ENCODE measurements around the gene MATN1.

The MATN1 gene

DNA sequence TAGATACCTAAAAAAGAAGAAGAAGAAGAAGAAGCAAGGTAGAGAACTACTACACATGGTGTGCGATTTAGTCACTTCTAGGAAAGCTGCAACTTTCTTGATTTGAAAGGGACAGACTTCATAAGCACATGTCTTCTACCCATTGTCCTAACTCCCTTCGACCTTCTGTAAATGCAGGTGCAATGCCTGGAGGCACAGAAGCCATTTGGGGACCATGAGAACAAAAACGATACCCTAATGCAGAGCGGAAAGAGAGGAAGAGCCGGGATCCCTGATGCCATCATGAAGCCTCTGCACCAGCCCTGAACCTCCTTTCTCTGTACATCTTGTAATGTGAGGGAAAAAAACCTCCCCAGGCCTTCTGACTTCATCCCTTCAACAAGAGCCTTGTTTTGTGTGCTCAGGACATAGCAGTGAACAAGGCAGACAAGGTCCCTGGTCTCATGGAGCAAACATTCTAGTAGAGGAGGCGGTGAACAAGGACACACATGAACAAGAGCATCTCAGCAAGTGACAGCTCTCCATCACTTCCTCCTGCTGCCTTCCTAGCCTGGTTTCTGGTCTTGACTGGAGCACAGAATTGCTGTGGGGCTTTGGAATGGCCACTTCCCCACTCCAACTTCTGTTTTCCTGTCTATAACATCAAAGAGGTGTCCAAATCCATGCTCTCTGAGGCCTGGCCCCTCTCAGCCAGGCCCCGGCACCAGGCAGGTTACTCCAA is 39.7 kb upstream of the MATN1 start:
- Histone ChIP-seq H3K9ac (ENCODE audit: low read depth, low read length) (no peak overlapping the region), H3K9me3 (ENCODE audit: control insufficient read depth, insufficient read depth, low read length) (no peaks in the 10 kb centered on the region), H3K4me3 (ENCODE audit: low read depth, low read length) (no peak overlapping the region), H3K36me3 (ENCODE audit: control insufficient read depth, insufficient read depth, low read length) (no peaks in the 10 kb centered on the region), H3K4me1 (ENCODE audit: control insufficient read depth, insufficient read depth, low read length) (peaks cover 7% of the 10 kb centered on the region), H3K27me3 (ENCODE audit: control insufficient read depth, insufficient read depth, low read length) (no peaks in the 10 kb centered on the region)

DNA sequence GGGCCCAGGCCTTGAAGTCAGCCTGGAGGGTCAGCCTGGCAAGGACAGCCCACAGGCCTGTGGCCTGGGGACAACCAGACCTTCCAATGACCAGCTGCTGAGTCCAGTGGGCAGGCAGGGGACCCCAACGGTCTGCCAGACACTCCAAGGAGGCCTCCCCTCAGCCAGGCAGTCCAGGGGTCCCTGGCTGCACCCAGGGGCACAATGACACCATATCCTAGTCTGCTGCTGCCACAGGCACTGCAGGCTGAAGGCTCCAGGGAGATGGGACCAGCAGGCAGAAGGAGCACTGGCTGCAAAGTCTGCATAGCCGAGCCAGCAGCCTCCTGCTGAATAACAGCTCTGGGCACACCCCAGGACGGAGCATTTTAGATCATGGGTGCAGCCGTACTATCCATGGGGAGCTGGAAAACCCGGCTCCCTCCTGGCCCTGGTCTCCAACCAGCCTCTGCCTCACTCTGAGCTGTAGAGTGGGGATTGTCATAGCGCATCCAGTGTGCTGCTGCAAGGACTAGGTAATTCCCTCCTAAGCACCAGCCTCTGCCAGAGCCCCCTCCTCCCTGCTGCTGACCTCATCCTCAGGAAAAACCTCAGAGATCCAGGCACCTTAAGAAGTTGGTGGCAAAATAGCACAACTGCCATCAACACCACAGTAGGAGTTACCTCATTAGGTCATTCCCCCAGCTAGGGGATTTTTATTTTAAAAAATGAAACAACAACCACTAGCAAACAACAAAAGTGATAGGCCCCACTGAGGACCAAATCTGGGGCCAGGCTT is 39.0 kb upstream of the MATN1 start:
- Histone ChIP-seq H3K9ac (ENCODE audit: low read depth, low read length) (no peak overlapping the region), H3K4me1 (ENCODE audit: control insufficient read depth, insufficient read depth, low read length) (peaks cover 7% of the 10 kb centered on the region), H3K9me3 (ENCODE audit: control insufficient read depth, insufficient read depth, low read length) (no peaks in the 10 kb centered on the region)

DNA sequence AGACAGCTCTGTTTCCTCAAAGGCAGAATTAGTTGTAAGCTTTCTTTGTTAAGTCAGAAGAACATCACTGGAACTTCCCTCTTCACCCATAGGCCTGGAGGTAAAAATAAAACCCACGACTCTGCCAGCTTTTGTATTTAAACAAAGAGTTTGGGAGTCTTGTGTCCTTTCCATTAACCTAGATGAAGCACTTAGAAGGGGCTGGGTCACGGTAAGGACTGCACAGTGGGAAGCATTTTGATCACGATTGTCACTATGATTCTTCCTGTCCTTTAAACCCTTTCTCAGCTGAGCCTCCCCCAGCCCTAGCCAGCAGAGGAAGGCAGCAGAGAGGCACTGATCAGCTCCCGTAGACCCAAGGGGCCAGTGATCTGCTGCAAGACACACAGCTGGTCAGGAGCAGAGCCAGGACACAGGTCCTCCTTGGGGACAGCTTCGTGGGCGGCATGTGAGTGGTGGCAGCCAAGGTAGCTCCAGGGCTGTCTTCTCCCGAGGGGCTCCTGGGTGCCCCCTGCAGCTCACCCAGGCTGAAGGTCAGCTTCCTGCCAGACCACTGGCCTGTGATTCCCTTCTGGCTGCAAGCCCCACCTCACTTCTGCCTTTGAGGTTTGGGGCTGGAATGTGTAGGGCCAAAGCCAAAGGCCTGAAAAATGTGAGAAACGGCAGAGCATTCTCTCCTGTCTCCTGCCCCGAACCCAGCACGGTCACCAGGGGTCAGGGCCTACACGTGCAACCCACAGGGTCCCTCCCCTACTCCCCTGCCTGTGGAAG is 38.2 kb upstream of the MATN1 start:
- Histone ChIP-seq H3K4me1 (ENCODE audit: control insufficient read depth, insufficient read depth, low read length) (peaks cover 7% of the 10 kb centered on the region), H3K9me3 (ENCODE audit: control insufficient read depth, insufficient read depth, low read length) (no peaks in the 10 kb centered on the region), H3K27me3 (ENCODE audit: control insufficient read depth, insufficient read depth, low read length) (no peaks in the 10 kb centered on the region), H3K4me3 (ENCODE audit: low read depth, low read length) (no peak overlapping the region), H3K36me3 (ENCODE audit: control insufficient read depth, insufficient read depth, low read length) (no peaks in the 10 kb centered on the region), H3K9ac (ENCODE audit: low read depth, low read length) (no peak overlapping the region)

More for the DNA sequence above, 39.0 kb upstream of the MATN1 start:
- H3K36me3 ChIP-seq (ENCODE audit: control insufficient read depth, insufficient read depth, low read length): no peaks in the 10 kb centered on the region
- H3K27me3 ChIP-seq (ENCODE audit: control insufficient read depth, insufficient read depth, low read length): no peaks in the 10 kb centered on the region
- no peak overlapping the region for H3K4me3 ChIP-seq (ENCODE audit: low read depth, low read length)

DNA sequence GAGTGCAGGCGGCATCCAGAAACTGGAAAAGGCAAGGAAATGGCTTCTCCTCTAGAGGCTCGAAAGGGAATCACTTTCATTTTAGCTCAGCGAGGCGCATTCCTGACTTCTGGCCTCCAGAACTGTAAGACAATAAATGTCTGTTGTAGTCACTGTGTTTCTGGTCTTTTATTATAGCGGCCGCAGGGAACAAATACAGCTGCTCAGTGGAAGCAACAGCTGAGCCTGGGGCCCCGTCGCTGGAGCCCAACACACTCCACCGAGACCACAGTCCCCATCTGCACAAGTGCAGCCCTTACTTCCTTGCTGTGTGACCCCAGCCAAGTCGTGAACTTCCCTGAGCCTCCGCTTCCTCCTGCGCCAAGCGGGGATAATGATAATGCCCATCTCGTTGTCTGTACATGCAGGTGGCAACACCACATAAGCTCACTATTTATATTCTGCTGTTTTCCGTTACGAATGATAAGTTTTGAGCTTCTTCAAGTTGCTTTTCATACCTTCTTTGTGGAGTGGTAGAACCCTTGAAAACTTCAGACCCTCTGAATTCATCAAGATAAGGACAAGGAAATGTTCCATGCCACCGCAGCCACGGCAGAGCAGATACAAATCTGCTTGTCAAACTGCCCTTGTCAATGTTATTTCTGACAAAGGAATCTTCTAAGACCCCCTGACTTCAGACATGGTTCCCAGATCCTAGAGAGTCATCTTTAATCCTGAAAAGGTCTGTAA is 37.4 kb upstream of the MATN1 start:
- no peaks in the 10 kb centered on the region for H3K36me3 ChIP-seq (ENCODE audit: control insufficient read depth, insufficient read depth, low read length)

DNA sequence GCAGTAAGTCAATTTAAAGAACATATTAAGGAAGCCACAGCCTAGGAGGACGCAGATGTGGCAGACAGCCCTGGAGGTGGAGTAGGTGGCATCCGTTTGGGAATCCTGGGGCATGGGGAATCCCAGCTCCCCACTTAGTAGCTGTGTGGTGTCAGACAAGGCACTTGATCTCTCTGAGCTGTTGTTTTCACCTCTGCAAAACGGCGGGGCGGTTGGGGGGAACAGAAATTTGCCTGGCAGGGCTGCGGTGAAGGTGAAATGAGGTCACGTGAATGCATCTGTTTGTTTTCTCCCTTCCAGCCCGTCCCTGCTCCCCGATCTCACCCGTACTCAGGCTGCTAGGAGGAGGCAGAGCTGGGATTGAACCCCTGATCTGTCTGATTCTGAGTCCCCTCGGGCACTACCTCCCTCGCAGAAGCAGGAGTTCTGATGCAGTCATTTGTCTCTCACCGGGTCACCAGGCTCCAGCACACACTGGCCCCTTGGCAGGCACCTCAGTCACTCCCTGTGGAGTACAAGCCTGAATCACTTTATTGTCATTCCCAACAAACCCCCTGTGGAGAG is 36.4 kb upstream of the MATN1 start:
- Histone ChIP-seq H3K9ac (ENCODE audit: low read depth, low read length) (no peak overlapping the region), H3K9me3 (ENCODE audit: control insufficient read depth, insufficient read depth, low read length) (no peaks in the 10 kb centered on the region), H3K4me1 (ENCODE audit: control insufficient read depth, insufficient read depth, low read length) (peaks cover 7% of the 10 kb centered on the region), H3K36me3 (ENCODE audit: control insufficient read depth, insufficient read depth, low read length) (no peaks in the 10 kb centered on the region), H3K4me3 (ENCODE audit: low read depth, low read length) (no peak overlapping the region), H3K27me3 (ENCODE audit: control insufficient read depth, insufficient read depth, low read length) (no peaks in the 10 kb centered on the region)

More for the DNA sequence above, 37.4 kb upstream of the MATN1 start:
- Histone ChIP-seq H3K9ac (ENCODE audit: low read depth, low read length) (no peak overlapping the region), H3K4me3 (ENCODE audit: low read depth, low read length) (no peak overlapping the region), H3K27me3 (ENCODE audit: control insufficient read depth, insufficient read depth, low read length) (no peaks in the 10 kb centered on the region), H3K4me1 (ENCODE audit: control insufficient read depth, insufficient read depth, low read length) (peaks cover 7% of the 10 kb centered on the region), H3K9me3 (ENCODE audit: control insufficient read depth, insufficient read depth, low read length) (no peaks in the 10 kb centered on the region)

GRCh38 chr1:30758785-30759380 is 35.5 kb upstream of the MATN1 start:
- Histone ChIP-seq H3K4me1 (ENCODE audit: control insufficient read depth, insufficient read depth, low read length) (peaks cover 7% of the 10 kb centered on the region), H3K9ac (ENCODE audit: low read depth, low read length) (no peak overlapping the region), H3K27me3 (ENCODE audit: control insufficient read depth, insufficient read depth, low read length) (no peaks in the 10 kb centered on the region)

GRCh38 chr1:30758121-30758688 is 34.8 kb upstream of the MATN1 start:
- no peak overlapping the region for H3K9ac ChIP-seq (ENCODE audit: low read depth, low read length)
- H3K36me3 ChIP-seq (ENCODE audit: control insufficient read depth, insufficient read depth, low read length): no peaks in the 10 kb centered on the region
- H3K4me3 ChIP-seq (ENCODE audit: low read depth, low read length): no peak overlapping the region

More at GRCh38 chr1:30758785-30759380, 35.5 kb upstream of the MATN1 start:
- no peaks in the 10 kb centered on the region for H3K36me3 ChIP-seq (ENCODE audit: control insufficient read depth, insufficient read depth, low read length)
- no peaks in the 10 kb centered on the region for H3K9me3 ChIP-seq (ENCODE audit: control insufficient read depth, insufficient read depth, low read length)
- H3K4me3 ChIP-seq (ENCODE audit: low read depth, low read length): no peak overlapping the region

GRCh38 chr1:30757352-30758120 is 34.2 kb upstream of the MATN1 start, which contains the start of gene LAPTM5:
Gene LAPTM5 (minus strand): TSS chr1:30757774. CDS start chr1:30757745, 29 bp downstream.
- H3K27me3 ChIP-seq (ENCODE audit: control insufficient read depth, insufficient read depth, low read length): no peaks in the 10 kb centered on the region
- H3K4me1 ChIP-seq (ENCODE audit: control insufficient read depth, insufficient read depth, low read length): peaks cover 7% of the 10 kb centered on the region
- H3K9ac ChIP-seq (ENCODE audit: low read depth, low read length): no peak within 1 kb of the TSS
- H3K36me3 ChIP-seq (ENCODE audit: control insufficient read depth, insufficient read depth, low read length): no peaks in the 10 kb centered on the region
- H3K4me3 ChIP-seq (ENCODE audit: low read depth, low read length): no peak within 1 kb of the TSS
- H3K9me3 ChIP-seq (ENCODE audit: control insufficient read depth, insufficient read depth, low read length): no peaks in the 10 kb centered on the region

More at GRCh38 chr1:30758121-30758688, 34.8 kb upstream of the MATN1 start:
- no peaks in the 10 kb centered on the region for H3K9me3 ChIP-seq (ENCODE audit: control insufficient read depth, insufficient read depth, low read length)
- peaks cover 7% of the 10 kb centered on the region for H3K4me1 ChIP-seq (ENCODE audit: control insufficient read depth, insufficient read depth, low read length)
- H3K27me3 ChIP-seq (ENCODE audit: control insufficient read depth, insufficient read depth, low read length): no peaks in the 10 kb centered on the region

DNA sequence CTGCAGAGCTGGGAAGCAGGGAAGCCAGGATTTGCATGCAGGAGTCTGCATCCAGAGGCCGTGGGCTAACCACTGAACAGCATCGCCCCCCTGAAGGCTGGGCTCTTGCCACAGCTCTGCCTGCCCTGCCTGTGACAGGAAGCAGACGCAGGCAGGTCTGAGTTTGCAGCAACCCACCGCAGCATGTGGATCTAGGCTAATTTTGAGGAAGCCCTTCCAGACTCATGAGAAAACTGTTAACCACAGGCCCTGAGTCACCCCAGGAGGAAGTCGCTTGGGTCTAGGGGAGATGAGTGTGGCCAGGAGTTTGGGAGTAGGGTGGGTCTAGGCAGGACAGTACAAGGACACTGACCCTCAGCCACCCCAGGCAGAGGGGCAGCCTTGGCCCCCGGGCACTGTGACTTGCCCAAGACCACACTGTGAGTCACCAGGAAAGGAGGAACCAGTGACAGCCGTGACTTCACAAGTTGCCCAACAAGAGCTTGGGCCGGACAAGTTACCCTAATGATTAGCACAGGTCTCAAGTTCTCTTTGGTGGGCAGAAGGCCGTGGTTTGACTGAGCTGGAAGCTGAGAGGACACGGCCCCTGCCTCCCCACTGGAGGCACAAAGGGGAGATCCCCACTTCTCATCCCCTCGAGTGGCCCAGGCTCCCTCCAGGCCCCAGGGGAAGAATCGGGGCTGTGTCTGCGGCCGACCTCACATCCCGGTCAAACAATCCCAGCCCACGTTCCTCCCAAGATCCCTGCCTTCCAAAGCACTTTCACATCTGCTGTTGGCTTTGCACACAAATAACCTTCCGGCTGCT is 33.4 kb upstream of the MATN1 start:
- H3K4me1 ChIP-seq (ENCODE audit: control insufficient read depth, insufficient read depth, low read length): peaks cover 9% of the 10 kb centered on the region
- no peaks in the 10 kb centered on the region for H3K27me3 ChIP-seq (ENCODE audit: control insufficient read depth, insufficient read depth, low read length)
- H3K9ac ChIP-seq (ENCODE audit: low read depth, low read length): no peak overlapping the region
- no peaks in the 10 kb centered on the region for H3K9me3 ChIP-seq (ENCODE audit: control insufficient read depth, insufficient read depth, low read length)
- H3K4me3 ChIP-seq (ENCODE audit: low read depth, low read length): no peak overlapping the region
- no peaks in the 10 kb centered on the region for H3K36me3 ChIP-seq (ENCODE audit: control insufficient read depth, insufficient read depth, low read length)
